ENCODE data around the gene GPC5.

DNA sequence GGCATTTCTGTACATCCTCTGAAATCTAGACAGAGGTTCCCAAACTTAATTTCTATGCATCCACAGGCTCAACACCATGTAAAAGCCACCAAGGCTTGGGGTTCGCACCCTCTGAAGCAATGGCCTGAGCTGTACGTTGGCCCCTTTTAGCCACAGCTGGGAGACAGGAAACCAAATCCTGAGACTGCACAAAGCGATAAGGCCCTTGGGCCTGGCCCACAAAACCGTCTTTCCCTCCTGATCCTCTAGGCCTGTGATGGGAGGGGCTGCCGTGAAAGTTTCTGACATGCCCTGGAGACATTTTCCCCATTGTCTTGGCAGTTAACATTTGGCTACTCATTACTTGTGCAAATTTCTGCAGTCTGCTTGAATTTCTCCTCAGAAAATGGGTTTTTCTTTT lies 766.4 kb downstream of the GPC5 start:
- no peak for TF ChIP-seq POLR2AphosphoS5 (IDR thresholded peaks at IDR 0.05; ENCODE audit: low read depth, low read length)
- TF ChIP-seq FOXP2 (optimal IDR thresholded peaks at IDR 0.05; ENCODE audit: borderline replicate concordance, extremely low read depth, extremely low read length, insufficient read depth) = no peak
- no peak for TF ChIP-seq REST (IDR thresholded peaks at IDR 0.05; ENCODE audit: insufficient read depth in 1 of 2, low read depth in 2 of 2, low read length in 2 of 2)

All from PFSK-1 (cell line).